Measurements from ENCODE around the gene TP73.
A peak's percentile ranks its signal among the peaks of the same experiment; 100 is the strongest.

The TP73 gene

DNA sequence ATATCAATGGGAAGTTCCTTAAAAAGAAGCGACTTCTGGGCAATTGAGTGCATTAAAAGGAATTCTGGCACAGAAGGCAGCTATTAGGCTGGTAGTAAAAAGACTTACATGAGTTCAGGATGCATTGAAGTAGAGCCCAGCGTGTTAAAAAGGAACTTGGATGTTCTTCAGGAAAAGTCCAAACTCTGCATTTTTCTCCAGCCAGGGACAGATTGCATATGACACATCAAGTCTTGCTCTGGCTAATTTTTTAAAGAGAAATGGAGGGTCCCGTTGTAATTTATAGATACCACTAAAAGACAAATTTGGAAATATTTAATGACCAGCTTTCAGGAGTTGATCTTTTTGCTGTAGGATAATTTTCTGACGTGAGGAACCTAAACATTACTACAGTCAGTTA is 26.3 kb upstream of the TP73 start:
- no peak for DNase-seq
- H3K27me3 ChIP-seq (replicated peaks in 2 of 5; ENCODE audit: control insufficient read depth in 4 of 5, insufficient read depth in 5 of 5, low read length in 4 of 5) = no peaks in the 10 kb centered on the region
- peak overlapping the region in 3 of 7 experiments; percentile 77 to 90 (median 88) for H3K4me3 ChIP-seq (ENCODE audit: control insufficient read depth in 1 of 7, extremely low read depth in 1 of 7, insufficient read depth in 4 of 7, low read depth in 2 of 7, low read length in 6 of 7)
- WGBS (ENCODE audit: insufficient coverage) = 94% methylated on average over 2 of the region's 4 CpGs
- no peaks in the 10 kb centered on the region for H3K9me3 ChIP-seq (ENCODE audit: control extremely low read depth in 1 of 5, control insufficient read depth in 4 of 5, insufficient read depth in 2 of 5, low read depth in 1 of 5, low read length in 4 of 5)
- peaks cover 3 to 27% (median 24%) of the 10 kb centered on the region in 4 experiments for H3K4me1 ChIP-seq (ENCODE audit: control extremely low read depth in 1 of 4, control insufficient read depth in 4 of 4, insufficient read depth in 4 of 4, low read length in 3 of 4)
- peaks cover 4 to 35% (median 31%) of the 10 kb centered on the region in 4 experiments for H3K36me3 ChIP-seq (ENCODE audit: control insufficient read depth in 4 of 4, insufficient read depth in 4 of 4, low read length in 3 of 4)
- no peak overlapping the region for H3K27ac ChIP-seq (ENCODE audit: insufficient read depth in 1 of 2, low read depth in 1 of 2, low read length in 2 of 2, poor library complexity in 1 of 2, severe bottlenecking in 2 of 2)
- ChIA-PET POLR2A (interaction anchor here (0.6 kb wide), 1 partner anchor 61 kb away, joined by 4 read pairs; no protein-coding TSS in a partner anchor), CTCF (interaction anchor here (1.0 to 1.3 kb wide), 2 partner anchors 10 to 173 kb away, joined by 3 to 5 read pairs; no protein-coding TSS in a partner anchor)

GRCh38 chr1:3627515-3628253 is 24.6 kb upstream of the TP73 start:
- CTCF ChIA-PET = interaction anchor here (1.0 to 1.7 kb wide), 2 partner anchors 22 to 63 kb away, joined by 3 to 6 read pairs; partner anchors contain the start of gene WRAP73

GRCh38 chr1:3628445-3628844 is 23.9 kb upstream of the TP73 start:
- H3K36me3 ChIP-seq (ENCODE audit: control insufficient read depth in 4 of 4, insufficient read depth in 4 of 4, low read length in 3 of 4) = peaks cover 6 to 57% (median 46%) of the 10 kb centered on the region in 4 experiments
- H3K4me1 ChIP-seq (ENCODE audit: control extremely low read depth in 1 of 4, control insufficient read depth in 4 of 4, insufficient read depth in 4 of 4, low read length in 3 of 4) = peaks cover 3 to 24% (median 21%) of the 10 kb centered on the region in 4 experiments
- POLR2A ChIA-PET = no interaction called here
- DNase-seq = no peak
- no peaks in the 10 kb centered on the region for H3K9me3 ChIP-seq (ENCODE audit: control extremely low read depth in 1 of 5, control insufficient read depth in 4 of 5, insufficient read depth in 2 of 5, low read depth in 1 of 5, low read length in 4 of 5)
- H3K27ac ChIP-seq (ENCODE audit: insufficient read depth in 1 of 2, low read depth in 1 of 2, low read length in 2 of 2, poor library complexity in 1 of 2, severe bottlenecking in 2 of 2) = no peak overlapping the region
- CTCF ChIA-PET = interaction anchor here (1.0 to 1.7 kb wide), 2 partner anchors 21 to 64 kb away, joined by 3 to 6 read pairs; partner anchors contain the start of gene WRAP73
- no peaks in the 10 kb centered on the region for H3K27me3 ChIP-seq (replicated peaks in 2 of 5; ENCODE audit: control insufficient read depth in 4 of 5, insufficient read depth in 5 of 5, low read length in 4 of 5)
- no peak overlapping the region for H3K4me3 ChIP-seq (ENCODE audit: control insufficient read depth in 1 of 7, extremely low read depth in 1 of 7, insufficient read depth in 4 of 7, low read depth in 2 of 7, low read length in 6 of 7)
- 100% methylated on average over 7 of the region's 10 CpGs for WGBS (ENCODE audit: insufficient coverage)

More at GRCh38 chr1:3627515-3628253, 24.6 kb upstream of the TP73 start:
- H3K27ac ChIP-seq (ENCODE audit: insufficient read depth in 1 of 2, low read depth in 1 of 2, low read length in 2 of 2, poor library complexity in 1 of 2, severe bottlenecking in 2 of 2) = no peak overlapping the region
- POLR2A ChIA-PET = no interaction called here
- H3K9me3 ChIP-seq (ENCODE audit: control extremely low read depth in 1 of 5, control insufficient read depth in 4 of 5, insufficient read depth in 2 of 5, low read depth in 1 of 5, low read length in 4 of 5) = no peaks in the 10 kb centered on the region
- 97% methylated on average over 24 of the region's 26 CpGs for WGBS (ENCODE audit: insufficient coverage)
- no peak for DNase-seq
- no peaks in the 10 kb centered on the region for H3K27me3 ChIP-seq (replicated peaks in 2 of 5; ENCODE audit: control insufficient read depth in 4 of 5, insufficient read depth in 5 of 5, low read length in 4 of 5)
- no peak overlapping the region for H3K4me3 ChIP-seq (ENCODE audit: control insufficient read depth in 1 of 7, extremely low read depth in 1 of 7, insufficient read depth in 4 of 7, low read depth in 2 of 7, low read length in 6 of 7)
- H3K4me1 ChIP-seq (ENCODE audit: control extremely low read depth in 1 of 4, control insufficient read depth in 4 of 4, insufficient read depth in 4 of 4, low read length in 3 of 4) = peaks cover 3 to 27% (median 24%) of the 10 kb centered on the region in 4 experiments
- H3K36me3 ChIP-seq (ENCODE audit: control insufficient read depth in 4 of 4, insufficient read depth in 4 of 4, low read length in 3 of 4) = peaks cover 6 to 50% (median 40%) of the 10 kb centered on the region in 4 experiments

- no peaks in the 10 kb centered on the region for H3K9me3 ChIP-seq (ENCODE audit: control extremely low read depth in 1 of 5, control insufficient read depth in 4 of 5, insufficient read depth in 2 of 5, low read depth in 1 of 5, low read length in 4 of 5)
These were observed 22.7 kb upstream of the TP73 start for GRCh38 chr1:3629561-3630160.

GRCh38 chr1:3630161-3630611 is 22.1 kb upstream of the TP73 start:
- H3K4me3 ChIP-seq (ENCODE audit: control insufficient read depth in 1 of 7, extremely low read depth in 1 of 7, insufficient read depth in 4 of 7, low read depth in 2 of 7, low read length in 6 of 7) = no peak overlapping the region
- no peaks in the 10 kb centered on the region for H3K9me3 ChIP-seq (ENCODE audit: control extremely low read depth in 1 of 5, control insufficient read depth in 4 of 5, insufficient read depth in 2 of 5, low read depth in 1 of 5, low read length in 4 of 5)
- POLR2A ChIA-PET = no interaction called here
- 37% methylated on average over 9 of the region's 11 CpGs for WGBS (ENCODE audit: insufficient coverage)
- H3K27ac ChIP-seq (ENCODE audit: insufficient read depth in 1 of 2, low read depth in 1 of 2, low read length in 2 of 2, poor library complexity in 1 of 2, severe bottlenecking in 2 of 2) = no peak overlapping the region
- H3K4me1 ChIP-seq (ENCODE audit: control extremely low read depth in 1 of 4, control insufficient read depth in 4 of 4, insufficient read depth in 4 of 4, low read length in 3 of 4) = peaks cover 3 to 16% (median 12%) of the 10 kb centered on the region in 4 experiments
- CTCF ChIA-PET = interaction anchor here (0.9 to 1.8 kb wide), 5 partner anchors 8 to 139 kb away, joined by 3 to 8 read pairs (median 4); no protein-coding TSS in a partner anchor
- H3K36me3 ChIP-seq (ENCODE audit: control insufficient read depth in 4 of 4, insufficient read depth in 4 of 4, low read length in 3 of 4) = peaks cover 17 to 74% (median 57%) of the 10 kb centered on the region in 4 experiments
- DNase-seq = no peak
- H3K27me3 ChIP-seq (replicated peaks in 2 of 5; ENCODE audit: control insufficient read depth in 4 of 5, insufficient read depth in 5 of 5, low read length in 4 of 5) = no peaks in the 10 kb centered on the region

More at GRCh38 chr1:3629561-3630160, 22.7 kb upstream of the TP73 start:
- Histone ChIP-seq H3K4me3 (ENCODE audit: control insufficient read depth in 1 of 7, extremely low read depth in 1 of 7, insufficient read depth in 4 of 7, low read depth in 2 of 7, low read length in 6 of 7) (no peak overlapping the region), H3K27ac (ENCODE audit: insufficient read depth in 1 of 2, low read depth in 1 of 2, low read length in 2 of 2, poor library complexity in 1 of 2, severe bottlenecking in 2 of 2) (no peak overlapping the region), H3K4me1 (ENCODE audit: control extremely low read depth in 1 of 4, control insufficient read depth in 4 of 4, insufficient read depth in 4 of 4, low read length in 3 of 4) (peaks cover 3 to 16% (median 12%) of the 10 kb centered on the region in 4 experiments), H3K36me3 (ENCODE audit: control insufficient read depth in 4 of 4, insufficient read depth in 4 of 4, low read length in 3 of 4) (peaks cover 15 to 69% (median 55%) of the 10 kb centered on the region in 4 experiments), H3K27me3 (replicated peaks in 2 of 5; ENCODE audit: control insufficient read depth in 4 of 5, insufficient read depth in 5 of 5, low read length in 4 of 5) (no peaks in the 10 kb centered on the region)
- no peak for DNase-seq
- CTCF ChIA-PET = interaction anchor here (0.9 to 1.8 kb wide), 5 partner anchors 8 to 139 kb away, joined by 3 to 8 read pairs (median 6); no protein-coding TSS in a partner anchor
- POLR2A ChIA-PET = no interaction called here
- WGBS (ENCODE audit: insufficient coverage) = 93% methylated on average over 15 of the region's 16 CpGs

DNA sequence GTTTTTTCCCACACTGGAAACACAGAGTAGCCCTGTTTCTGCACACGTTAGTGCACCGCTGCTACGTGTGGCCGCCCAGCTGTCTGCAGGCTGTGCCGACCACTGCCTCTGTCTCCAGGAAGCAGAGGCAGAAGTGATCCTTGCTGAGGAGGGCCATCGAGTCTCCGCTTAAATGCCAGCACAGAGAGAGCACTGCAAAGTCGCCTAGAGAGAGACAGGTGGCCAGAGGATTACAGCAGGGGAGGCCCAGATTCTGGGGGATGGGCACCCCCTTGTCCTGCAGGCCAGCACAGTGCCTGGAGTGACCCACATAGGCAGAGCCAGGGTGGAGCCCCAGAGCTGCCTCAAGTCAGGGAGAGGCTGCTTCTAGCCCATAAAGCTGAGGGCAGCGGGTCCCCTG is 21.4 kb upstream of the TP73 start:
- peaks cover 17 to 82% (median 61%) of the 10 kb centered on the region in 4 experiments for H3K36me3 ChIP-seq (ENCODE audit: control insufficient read depth in 4 of 4, insufficient read depth in 4 of 4, low read length in 3 of 4)
- WGBS (ENCODE audit: insufficient coverage) = 93% methylated on average over 9 of the region's 9 CpGs
- CTCF ChIA-PET = interaction anchor here (0.9 kb wide), 1 partner anchor 18 kb away, joined by 4 read pairs; no protein-coding TSS in a partner anchor

More for the DNA sequence above, 21.4 kb upstream of the TP73 start:
- POLR2A ChIA-PET = no interaction called here
- DNase-seq = no peak
- Histone ChIP-seq H3K4me3 (ENCODE audit: control insufficient read depth in 1 of 7, extremely low read depth in 1 of 7, insufficient read depth in 4 of 7, low read depth in 2 of 7, low read length in 6 of 7) (no peak overlapping the region), H3K27me3 (replicated peaks in 2 of 5; ENCODE audit: control insufficient read depth in 4 of 5, insufficient read depth in 5 of 5, low read length in 4 of 5) (no peaks in the 10 kb centered on the region), H3K27ac (ENCODE audit: insufficient read depth in 1 of 2, low read depth in 1 of 2, low read length in 2 of 2, poor library complexity in 1 of 2, severe bottlenecking in 2 of 2) (no peak overlapping the region), H3K4me1 (ENCODE audit: control extremely low read depth in 1 of 4, control insufficient read depth in 4 of 4, insufficient read depth in 4 of 4, low read length in 3 of 4) (peaks cover 2 to 9% (median 5%) of the 10 kb centered on the region in 4 experiments), H3K9me3 (ENCODE audit: control extremely low read depth in 1 of 5, control insufficient read depth in 4 of 5, insufficient read depth in 2 of 5, low read depth in 1 of 5, low read length in 4 of 5) (no peaks in the 10 kb centered on the region)

All from common myeloid progenitor, CD34-positive (primary cell).